Keratinocyte (primary cell): ENCODE results near the gene MAU2. TPM values are rescaled to one million over a fixed set of nuclear protein-coding genes. Genes with fewer than 3 reads are reported as not detected.

ENCODE experiments used
- DNase-seq: peaks from one replicate; pipeline ENCODE4 v3.0.0-alpha.2; 2011; ENCODE audit warnings: low read depth, missing footprints, low spot score
- FAIRE-seq: peaks from 2 replicates; lab custom pipeline; 2011; peaks lifted over from hg19 to GRCh38; lab: Jason Lieb, UNC
- H2AFZ ChIP-seq: 2 replicates; pipeline ENCODE4 v1.6.0; 2012; ENCODE audit warnings: low read length, control low read depth, inconsistent platforms; ENCODE audit not compliant: control insufficient read depth
- H3K27ac ChIP-seq: 2 replicates; pipeline ENCODE4 v1.5.1; 2011; ENCODE audit warnings: low read length; ENCODE audit not compliant: control insufficient read depth, insufficient read depth
- H3K27me3 ChIP-seq: 3 replicates; pipeline ENCODE4 v1.6.0; 2011; ENCODE audit warnings: low read length; ENCODE audit not compliant: control insufficient read depth, insufficient read depth; ENCODE audit errors: extremely low read depth
- H3K36me3 ChIP-seq, 2 experiments: 2 replicates in 1 of 2; 3 replicates in 1 of 2; pipeline ENCODE4 v1.5.1; 2011; ENCODE audit warnings: low read length in 2 of 2, mild to moderate bottlenecking in 1 of 2; ENCODE audit not compliant: control insufficient read depth in 2 of 2, insufficient read depth in 2 of 2; ENCODE audit errors: extremely low read depth in 1 of 2
- H3K4me1 ChIP-seq: 3 replicates; pipeline ENCODE4 v1.5.1; 2011; ENCODE audit warnings: low read length; ENCODE audit not compliant: control insufficient read depth, insufficient read depth; ENCODE audit errors: extremely low read depth
- H3K4me2 ChIP-seq: 3 replicates; pipeline ENCODE4 v1.6.0; 2011; ENCODE audit warnings: low read depth, low read length; ENCODE audit not compliant: control insufficient read depth, insufficient read depth; ENCODE audit errors: extremely low read depth
- H3K4me3 ChIP-seq, 3 experiments: fragments of 200-600 bp in 1 of 3; sonication (generic) in 1 of 3; 2 replicates in 2 of 3; 3 replicates in 1 of 3; pipeline ENCODE4 v1.5.1; 2011 to 2016; ENCODE audit warnings: low read length in 3 of 3, mild to moderate bottlenecking in 3 of 3, control low read depth in 2 of 3, inconsistent platforms in 1 of 3, low read depth in 1 of 3, mixed read lengths in 1 of 3, mixed run types in 1 of 3, moderate library complexity in 1 of 3; ENCODE audit not compliant: control insufficient read depth in 2 of 3, insufficient read depth in 2 of 3; ENCODE audit errors: extremely low read depth in 1 of 3
- H3K79me2 ChIP-seq: 2 replicates; pipeline ENCODE4 v1.6.0; 2012; ENCODE audit warnings: low read length; ENCODE audit not compliant: control insufficient read depth, insufficient read depth
- H3K9ac ChIP-seq: 3 replicates; pipeline ENCODE4 v1.6.0; 2011; ENCODE audit warnings: low read length; ENCODE audit not compliant: control insufficient read depth, insufficient read depth; ENCODE audit errors: extremely low read depth
- H3K9me1 ChIP-seq: 3 replicates; pipeline ENCODE4 v1.6.0; 2011; ENCODE audit warnings: low read length; ENCODE audit not compliant: control insufficient read depth, insufficient read depth; ENCODE audit errors: extremely low read depth
- H3K9me3 ChIP-seq: 2 replicates; pipeline ENCODE4 v1.5.1; 2012; ENCODE audit warnings: low read depth, low read length; ENCODE audit not compliant: control insufficient read depth
- H4K20me1 ChIP-seq: 3 replicates; pipeline ENCODE4 v1.6.0; 2011; ENCODE audit warnings: low read length; ENCODE audit not compliant: control insufficient read depth, insufficient read depth; ENCODE audit errors: extremely low read depth
- EZH2 ChIP-seq: IDR thresholded peaks from one replicate; pipeline ENCODE4 v1.6.1; 2012; ENCODE audit warnings: inconsistent platforms, mild to moderate bottlenecking, low read length, moderate library complexity
- dilution Hi-C: fragments of 300-500 bp; cut with MboI; formaldehyde crosslinking; loops from one replicate; pipeline ENCODE4 v1.7.0; 2020; ENCODE audit warnings: low sequenced_read_pairs; ENCODE audit not compliant: extremely low pct_ligation_motif_present
- polyA plus RNA-seq, 5 experiments: library from polyadenylated mRNA; depleted of rRNA in 3 of 5; stranded (reverse) in 3 of 5; stranded (forward) in 1 of 5; unstranded in 1 of 5; fragments of >200 nt; gene quantifications; 1 replicate in 1 of 5; 2 replicates in 3 of 5; 3 replicates in 1 of 5; pipeline versions ENCODE4 v1.2.1 to v1.2.3, GENCODE V29; 2011 to 2012; ENCODE audit warnings: missing spikeins in 2 of 5, low read depth in 1 of 5, low replicate concordance in 1 of 5
- TF ChIP-seq, protein P1 (sequence below), 3 experiments: IDR thresholded peaks in 1 of 3; conservative IDR thresholded peaks in 1 of 3; optimal IDR thresholded peaks in 1 of 3; 2 replicates in 2 of 3; 3 replicates in 1 of 3; pipeline versions ENCODE3 to v1.5.1; 2011; ENCODE audit warnings: low read length in 3 of 3, mild to moderate bottlenecking in 3 of 3, moderate library complexity in 2 of 3, control low read depth in 1 of 3, inconsistent platforms in 1 of 3; ENCODE audit not compliant: insufficient read depth in 2 of 3; ENCODE audit errors: extremely low read depth in 1 of 3

The MAU2 gene
- polyA plus RNA-seq, 1 donor (not counting 4 experiments of a cell fraction or from before 2014, with no cell fraction given) = 10.3 TPM

DNA sequence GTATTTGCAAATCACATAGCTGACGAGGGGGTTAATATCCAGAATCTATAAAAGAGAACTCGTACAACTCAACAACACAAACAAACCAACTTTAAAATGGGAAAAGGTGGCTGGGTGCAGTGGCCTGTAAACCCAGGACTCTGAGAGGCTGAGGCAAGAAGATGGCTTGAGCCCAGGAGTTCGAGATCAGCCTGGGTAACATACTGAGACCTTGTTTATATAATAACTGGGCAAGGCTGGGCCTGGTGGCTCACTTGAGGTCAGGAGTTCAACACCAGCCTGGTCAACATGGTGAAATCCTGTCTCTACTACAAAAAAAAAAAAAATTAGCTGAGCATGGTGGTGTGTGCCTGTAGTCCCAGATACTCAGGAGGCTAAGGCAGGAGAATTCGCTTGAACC, 25.7 kb upstream of the MAU2 start:
- no peak for TF ChIP-seq EZH2
- TF ChIP-seq, protein P1, sequence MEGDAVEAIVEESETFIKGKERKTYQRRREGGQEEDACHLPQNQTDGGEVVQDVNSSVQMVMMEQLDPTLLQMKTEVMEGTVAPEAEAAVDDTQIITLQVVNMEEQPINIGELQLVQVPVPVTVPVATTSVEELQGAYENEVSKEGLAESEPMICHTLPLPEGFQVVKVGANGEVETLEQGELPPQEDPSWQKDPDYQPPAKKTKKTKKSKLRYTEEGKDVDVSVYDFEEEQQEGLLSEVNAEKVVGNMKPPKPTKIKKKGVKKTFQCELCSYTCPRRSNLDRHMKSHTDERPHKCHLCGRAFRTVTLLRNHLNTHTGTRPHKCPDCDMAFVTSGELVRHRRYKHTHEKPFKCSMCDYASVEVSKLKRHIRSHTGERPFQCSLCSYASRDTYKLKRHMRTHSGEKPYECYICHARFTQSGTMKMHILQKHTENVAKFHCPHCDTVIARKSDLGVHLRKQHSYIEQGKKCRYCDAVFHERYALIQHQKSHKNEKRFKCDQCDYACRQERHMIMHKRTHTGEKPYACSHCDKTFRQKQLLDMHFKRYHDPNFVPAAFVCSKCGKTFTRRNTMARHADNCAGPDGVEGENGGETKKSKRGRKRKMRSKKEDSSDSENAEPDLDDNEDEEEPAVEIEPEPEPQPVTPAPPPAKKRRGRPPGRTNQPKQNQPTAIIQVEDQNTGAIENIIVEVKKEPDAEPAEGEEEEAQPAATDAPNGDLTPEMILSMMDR (optimal IDR thresholded peaks at IDR 0.05 in 1 of 3, IDR thresholded peaks at IDR 0.05 in 1 of 3, conservative IDR thresholded peaks at IDR 0.05 in 1 of 3; ENCODE audit: extremely low read depth in 1 of 3, insufficient read depth in 2 of 3, low read length in 3 of 3) = no peak
- dilution Hi-C loops = no loop called here
- no peaks in the 10 kb centered on the region for H3K79me2 ChIP-seq
- no peaks in the 10 kb centered on the region for H3K27me3 ChIP-seq
- H2AFZ ChIP-seq = no peak overlapping the region
- no peak overlapping the region for H3K27ac ChIP-seq
- H3K4me1 ChIP-seq = no peaks in the 10 kb centered on the region
- no peak overlapping the region for H3K4me3 ChIP-seq
- H3K36me3 ChIP-seq = peaks cover 6 to 13% of the 10 kb centered on the region in 2 experiments
- no peaks in the 10 kb centered on the region for H3K9me1 ChIP-seq
- FAIRE-seq (no peak), DNase-seq (no peak)
- H3K9ac ChIP-seq = no peak overlapping the region
- H3K9me3 ChIP-seq = no peaks in the 10 kb centered on the region
- H3K4me2 ChIP-seq = no peak overlapping the region
- no peaks in the 10 kb centered on the region for H4K20me1 ChIP-seq

- Histone ChIP-seq H2AFZ (no peak overlapping the region), H3K4me3 (no peak overlapping the region), H3K79me2 (no peaks in the 10 kb centered on the region), H3K9me3 (no peaks in the 10 kb centered on the region), H4K20me1 (no peaks in the 10 kb centered on the region), H3K27me3 (no peaks in the 10 kb centered on the region), H3K36me3 (peaks cover 13 to 29% of the 10 kb centered on the region in 2 experiments), H3K4me1 (no peaks in the 10 kb centered on the region), H3K27ac (no peak overlapping the region), H3K9ac (no peak overlapping the region), H3K9me1 (no peaks in the 10 kb centered on the region), H3K4me2 (no peak overlapping the region)
- FAIRE-seq (no peak), DNase-seq (no peak)
- dilution Hi-C loops = no loop called here
- TF ChIP-seq, protein P1 (optimal IDR thresholded peaks at IDR 0.05 in 1 of 3, IDR thresholded peaks at IDR 0.05 in 1 of 3, conservative IDR thresholded peaks at IDR 0.05 in 1 of 3; ENCODE audit: extremely low read depth in 1 of 3, insufficient read depth in 2 of 3, low read length in 3 of 3) = no peak
- TF ChIP-seq EZH2 = no peak
Measured at GRCh38 chr19:19296953-19297689, 23.5 kb upstream of the MAU2 start.
